Measurements from ENCODE around the gene ZNF691.
"Not testable (repeated sequence)": the region's sequence is repeated elsewhere in the genome, so short reads cannot be mapped to it uniquely, and the experiment has no call there.

Gene ZNF691

DNA sequence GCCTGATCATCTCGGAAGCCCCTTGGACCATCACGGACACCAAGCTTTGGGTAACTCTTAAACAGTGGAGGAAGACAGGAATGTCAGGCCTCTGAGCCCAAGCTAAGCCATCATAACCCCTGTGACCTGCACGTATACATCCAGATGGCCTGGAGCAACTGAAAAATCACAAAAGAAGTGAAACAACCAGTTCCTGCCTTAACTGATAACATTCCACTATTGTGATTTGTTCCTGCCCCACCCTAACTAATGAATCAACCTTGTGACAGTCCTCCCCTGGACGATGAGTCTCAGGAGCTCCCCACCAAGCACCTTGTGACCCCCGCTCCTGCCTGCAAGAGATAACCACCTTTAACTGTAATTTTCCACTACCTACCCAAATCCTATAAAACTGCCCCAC, 13.0 kb downstream of the ZNF691 start:
- not testable (repeated sequence) for H2BK12ac ChIP-seq (ENCODE audit: low read length); H4K91ac ChIP-seq (ENCODE audit: low read depth, low read length, poor library complexity); H3K27me3 ChIP-seq (ENCODE audit: control insufficient read depth in 3 of 3, insufficient read depth in 3 of 3, low read depth in 1 of 3, low read length in 3 of 3); H3K4me3 ChIP-seq (ENCODE audit: low read length in 2 of 2); H2AK5ac ChIP-seq (ENCODE audit: low read depth, low read length); H3K14ac ChIP-seq (ENCODE audit: low read length); H4K8ac ChIP-seq (ENCODE audit: low read depth, low read length); H2BK5ac ChIP-seq (ENCODE audit: low read length); H3K79me1 ChIP-seq (ENCODE audit: low read depth, low read length); H3K18ac ChIP-seq (ENCODE audit: low read length); H3K4me2 ChIP-seq (ENCODE audit: insufficient read depth, low read length, poor library complexity, severe bottlenecking); H3K4me1 ChIP-seq (ENCODE audit: control insufficient read depth in 2 of 2, insufficient read depth in 1 of 2, low read depth in 1 of 2, low read length in 2 of 2); H2AFZ ChIP-seq (ENCODE audit: low read length); H3K23ac ChIP-seq (ENCODE audit: low read depth, low read length, poor library complexity); H3K9ac ChIP-seq (ENCODE audit: low read depth, low read length, poor library complexity); H2BK120ac ChIP-seq (ENCODE audit: low read depth, low read length); H3K4ac ChIP-seq (ENCODE audit: low read length); H3K27ac ChIP-seq (replicated peaks; ENCODE audit: low read length); DNase-seq (ENCODE audit: low spot score); H2BK15ac ChIP-seq (ENCODE audit: low read length); H3K36me3 ChIP-seq (replicated peaks in 1 of 2; ENCODE audit: control insufficient read depth in 2 of 2, insufficient read depth in 2 of 2, low read length in 2 of 2)
- WGBS, 2 donors (ENCODE audit: extremely low coverage in 2 of 2, insufficient read length in 2 of 2, insufficient replicate concordance in 1 of 2): no CpG with 5 or more reads among the region's 5 CpGs
- peaks cover 21 to 28% of the 10 kb centered on the region in 2 donors for H3K9me3 ChIP-seq (replicated peaks in 1 of 2; ENCODE audit: control insufficient read depth in 2 of 2, insufficient read depth in 1 of 2, low read depth in 1 of 2, low read length in 2 of 2)

DNA sequence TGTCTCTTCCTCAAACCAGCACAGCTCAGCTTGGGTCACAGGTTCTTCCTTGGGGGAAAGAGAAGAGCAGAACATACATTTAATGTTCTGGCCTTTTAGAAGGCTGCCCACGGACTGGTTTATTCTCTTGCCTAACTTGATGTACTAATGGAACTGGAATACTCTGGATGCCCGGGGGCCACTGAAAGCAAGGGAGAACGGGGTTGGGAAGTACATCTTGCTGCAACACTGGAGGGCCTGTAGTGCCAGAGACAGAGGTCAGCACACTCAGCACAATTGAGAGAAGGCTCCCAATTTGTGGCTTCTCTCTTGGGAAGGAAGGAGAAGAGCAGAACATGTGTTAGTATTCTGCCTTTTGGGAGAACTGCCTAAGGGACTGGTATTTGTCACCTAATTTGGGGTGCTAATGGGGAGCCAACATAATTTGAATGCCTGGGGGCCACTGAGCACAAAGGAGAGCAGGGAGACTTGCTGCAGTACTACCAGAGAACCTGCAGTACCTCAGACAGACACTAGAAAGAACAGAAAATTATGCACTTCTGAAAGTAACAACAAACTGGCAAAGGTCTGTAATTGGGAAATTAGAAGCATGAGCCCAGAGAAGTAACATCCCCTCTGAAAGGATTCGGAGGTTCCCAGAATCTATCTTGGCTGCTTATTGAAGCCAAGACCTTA, 14.1 kb downstream of the ZNF691 start:
- H3K4me3 ChIP-seq (ENCODE audit: low read length in 2 of 2): no peak overlapping the region

DNA sequence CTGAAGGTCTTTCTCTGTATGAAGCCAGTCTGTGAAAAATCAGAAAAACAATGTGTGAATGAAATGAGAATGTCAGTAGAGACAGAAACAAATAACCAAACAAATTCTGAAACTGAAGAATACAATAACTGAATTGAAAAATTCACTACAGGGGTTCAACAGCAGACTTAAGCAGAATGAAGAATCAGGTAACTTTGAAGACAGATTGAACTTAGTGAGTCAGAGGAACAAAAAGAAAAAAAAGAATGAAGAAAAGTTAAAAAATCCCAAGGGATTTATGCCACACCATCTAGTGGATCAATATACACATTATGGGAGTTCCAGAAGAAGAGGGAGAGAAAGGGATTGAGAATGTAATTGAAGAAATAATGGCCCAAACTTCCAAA, 14.6 kb downstream of the ZNF691 start:
- H2AK5ac ChIP-seq (ENCODE audit: low read depth, low read length): no peak overlapping the region
- H3K23ac ChIP-seq (ENCODE audit: low read depth, low read length, poor library complexity): no peak overlapping the region
- H3K27me3 ChIP-seq (ENCODE audit: control insufficient read depth in 3 of 3, insufficient read depth in 3 of 3, low read depth in 1 of 3, low read length in 3 of 3): peaks cover 0 to 4% (median 0%) of the 10 kb centered on the region in 3 experiments
- no peak overlapping the region for H2BK12ac ChIP-seq (ENCODE audit: low read length)
- H2BK15ac ChIP-seq (ENCODE audit: low read length): no peak overlapping the region
- no peak overlapping the region for H3K18ac ChIP-seq (ENCODE audit: low read length)
- H3K36me3 ChIP-seq (replicated peaks in 1 of 2; ENCODE audit: control insufficient read depth in 2 of 2, insufficient read depth in 2 of 2, low read length in 2 of 2): no peaks in the 10 kb centered on the region
- H3K4ac ChIP-seq (ENCODE audit: low read length): no peak overlapping the region
- H3K9ac ChIP-seq (ENCODE audit: low read depth, low read length, poor library complexity): no peak overlapping the region
- H3K79me1 ChIP-seq (ENCODE audit: low read depth, low read length): no peaks in the 10 kb centered on the region
- no peaks in the 10 kb centered on the region for H3K4me1 ChIP-seq (ENCODE audit: control insufficient read depth in 2 of 2, insufficient read depth in 1 of 2, low read depth in 1 of 2, low read length in 2 of 2)
- H3K4me2 ChIP-seq (ENCODE audit: insufficient read depth, low read length, poor library complexity, severe bottlenecking): no peak overlapping the region
- DNase-seq (ENCODE audit: low spot score): no peak
- no peak overlapping the region for H2AFZ ChIP-seq (ENCODE audit: low read length)
- no peak overlapping the region for H3K27ac ChIP-seq (replicated peaks; ENCODE audit: low read length)
- H3K4me3 ChIP-seq (ENCODE audit: low read length in 2 of 2): no peak overlapping the region
- H3K9me3 ChIP-seq (replicated peaks in 1 of 2; ENCODE audit: control insufficient read depth in 2 of 2, insufficient read depth in 1 of 2, low read depth in 1 of 2, low read length in 2 of 2): peaks cover 19 to 23% of the 10 kb centered on the region in 2 donors
- no peak overlapping the region for H2BK120ac ChIP-seq (ENCODE audit: low read depth, low read length)
- H3K14ac ChIP-seq (ENCODE audit: low read length): no peak overlapping the region
- no peak overlapping the region for H4K8ac ChIP-seq (ENCODE audit: low read depth, low read length)
- no peak overlapping the region for H4K91ac ChIP-seq (ENCODE audit: low read depth, low read length, poor library complexity)
- no peak overlapping the region for H2BK5ac ChIP-seq (ENCODE audit: low read length)

More for the DNA sequence above, 14.1 kb downstream of the ZNF691 start:
- Histone ChIP-seq H3K9me3 (replicated peaks in 1 of 2; ENCODE audit: control insufficient read depth in 2 of 2, insufficient read depth in 1 of 2, low read depth in 1 of 2, low read length in 2 of 2) (peaks cover 21 to 24% of the 10 kb centered on the region in 2 donors), H3K27me3 (ENCODE audit: control insufficient read depth in 3 of 3, insufficient read depth in 3 of 3, low read depth in 1 of 3, low read length in 3 of 3) (peaks cover 0 to 1% (median 0%) of the 10 kb centered on the region in 3 experiments), H2BK120ac (ENCODE audit: low read depth, low read length) (no peak overlapping the region), H3K4me2 (ENCODE audit: insufficient read depth, low read length, poor library complexity, severe bottlenecking) (no peak overlapping the region), H2BK5ac (ENCODE audit: low read length) (no peak overlapping the region), H3K4me1 (ENCODE audit: control insufficient read depth in 2 of 2, insufficient read depth in 1 of 2, low read depth in 1 of 2, low read length in 2 of 2) (no peaks in the 10 kb centered on the region), H3K4ac (ENCODE audit: low read length) (no peak overlapping the region), H3K23ac (ENCODE audit: low read depth, low read length, poor library complexity) (no peak overlapping the region), H3K18ac (ENCODE audit: low read length) (no peak overlapping the region), H2BK15ac (ENCODE audit: low read length) (no peak overlapping the region), H2AK5ac (ENCODE audit: low read depth, low read length) (no peak overlapping the region), H4K8ac (ENCODE audit: low read depth, low read length) (no peak overlapping the region), H3K9ac (ENCODE audit: low read depth, low read length, poor library complexity) (no peak overlapping the region), H3K36me3 (replicated peaks in 1 of 2; ENCODE audit: control insufficient read depth in 2 of 2, insufficient read depth in 2 of 2, low read length in 2 of 2) (no peaks in the 10 kb centered on the region), H2AFZ (ENCODE audit: low read length) (no peak overlapping the region), H2BK12ac (ENCODE audit: low read length) (no peak overlapping the region), H3K27ac (replicated peaks; ENCODE audit: low read length) (no peak overlapping the region), H3K79me1 (ENCODE audit: low read depth, low read length) (no peaks in the 10 kb centered on the region), H3K14ac (ENCODE audit: low read length) (no peak overlapping the region), H4K91ac (ENCODE audit: low read depth, low read length, poor library complexity) (no peak overlapping the region)
- no peak for DNase-seq (ENCODE audit: low spot score)
- no CpG with 5 or more reads among the region's 4 CpGs for WGBS, 2 donors (ENCODE audit: extremely low coverage in 2 of 2, insufficient read length in 2 of 2, insufficient replicate concordance in 1 of 2)

DNA sequence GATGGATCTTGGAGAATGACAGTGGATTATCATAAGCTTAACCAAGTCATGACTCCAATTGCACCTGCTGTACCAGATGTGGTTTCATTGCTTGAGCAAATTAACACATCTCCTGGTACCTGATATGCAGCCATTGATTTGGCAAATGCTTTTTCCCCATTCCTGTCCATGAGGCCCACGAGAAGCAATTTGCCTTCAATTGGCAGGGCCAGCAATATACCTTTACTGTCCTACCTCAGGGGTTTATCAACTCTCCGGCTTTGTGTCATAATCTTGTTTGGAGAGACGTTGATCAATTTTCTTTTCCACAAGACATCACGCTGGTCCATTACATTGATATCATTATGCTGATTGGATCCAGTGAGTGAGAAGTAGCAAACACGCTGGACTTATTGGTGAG, 20.1 kb downstream of the ZNF691 start:
- Histone ChIP-seq H2AFZ (ENCODE audit: low read length) (no peak overlapping the region), H3K9ac (ENCODE audit: low read depth, low read length, poor library complexity) (no peak overlapping the region), H3K36me3 (replicated peaks in 1 of 2; ENCODE audit: control insufficient read depth in 2 of 2, insufficient read depth in 2 of 2, low read length in 2 of 2) (no peaks in the 10 kb centered on the region), H3K4me3 (ENCODE audit: low read length in 2 of 2) (no peak overlapping the region), H3K4me2 (ENCODE audit: insufficient read depth, low read length, poor library complexity, severe bottlenecking) (no peak overlapping the region), H2BK15ac (ENCODE audit: low read length) (no peak overlapping the region), H3K79me1 (ENCODE audit: low read depth, low read length) (no peaks in the 10 kb centered on the region), H3K9me3 (replicated peaks in 1 of 2; ENCODE audit: control insufficient read depth in 2 of 2, insufficient read depth in 1 of 2, low read depth in 1 of 2, low read length in 2 of 2) (peaks cover 0 to 5% of the 10 kb centered on the region in 2 donors), H2BK5ac (ENCODE audit: low read length) (no peak overlapping the region), H3K18ac (ENCODE audit: low read length) (no peak overlapping the region), H2BK12ac (ENCODE audit: low read length) (no peak overlapping the region), H3K27me3 (ENCODE audit: control insufficient read depth in 3 of 3, insufficient read depth in 3 of 3, low read depth in 1 of 3, low read length in 3 of 3) (peaks cover 0 to 4% (median 0%) of the 10 kb centered on the region in 3 experiments), H3K27ac (replicated peaks; ENCODE audit: low read length) (no peak overlapping the region), H3K23ac (ENCODE audit: low read depth, low read length, poor library complexity) (no peak overlapping the region), H4K8ac (ENCODE audit: low read depth, low read length) (no peak overlapping the region), H4K91ac (ENCODE audit: low read depth, low read length, poor library complexity) (no peak overlapping the region), H3K4me1 (ENCODE audit: control insufficient read depth in 2 of 2, insufficient read depth in 1 of 2, low read depth in 1 of 2, low read length in 2 of 2) (no peaks in the 10 kb centered on the region), H3K14ac (ENCODE audit: low read length) (no peak overlapping the region), H3K4ac (ENCODE audit: low read length) (no peak overlapping the region), H2AK5ac (ENCODE audit: low read depth, low read length) (no peak overlapping the region), H2BK120ac (ENCODE audit: low read depth, low read length) (no peak overlapping the region)
- DNase-seq (ENCODE audit: low spot score): no peak
- no CpG with 5 or more reads among the region's 5 CpGs for WGBS, 2 donors (ENCODE audit: extremely low coverage in 2 of 2, insufficient read length in 2 of 2, insufficient replicate concordance in 1 of 2)
